ENCODE results near the gene MPHOSPH6. TPM values are rescaled to one million over a fixed set of nuclear protein-coding genes. Genes with fewer than 3 reads are reported as not detected.
"Not testable (repeated sequence)": the region's sequence is repeated elsewhere in the genome, so short reads cannot be mapped to it uniquely, and the experiment has no call there.

Gene MPHOSPH6
- total and polyA plus RNA-seq, 8 donors = 1.9 to 15.3 (median 6.9) TPM

- 82 to 93% methylated on average over 2 of the region's 2 CpGs for WGBS, 2 donors
- Histone ChIP-seq H3K27ac (no peak overlapping the region), H3K4me3 (no peak overlapping the region), H3K9me3 (no peaks in the 10 kb centered on the region), H3K36me3 (no peaks in the 10 kb centered on the region), H3K4me1 (no peaks in the 10 kb centered on the region), H3K27me3 (no peaks in the 10 kb centered on the region)
- DNase-seq = no peak
- no peak for ATAC-seq
- intact Hi-C loops (cut with DNase I) = no loop called here
- TF ChIP-seq CTCF (IDR thresholded peaks at IDR 0.05) = no peak
- no peak for FAIRE-seq
These were observed 51.3 kb downstream of the MPHOSPH6 start for GRCh38 chr16:82118749-82119148.

GRCh38 chr16:82116535-82116934 lies 53.5 kb downstream of the MPHOSPH6 start:
- H3K4me3 ChIP-seq = no peak overlapping the region
- no peak for FAIRE-seq
- WGBS, 2 donors = 41 to 70% methylated on average over 1 of the region's 1 CpG
- no peak overlapping the region for H3K27ac ChIP-seq
- no peak for TF ChIP-seq CTCF (IDR thresholded peaks at IDR 0.05)
- no peak for DNase-seq
- ATAC-seq = no peak
- no peaks in the 10 kb centered on the region for H3K4me1 ChIP-seq
- intact Hi-C loops (cut with DNase I) = no loop called here
- no peaks in the 10 kb centered on the region for H3K9me3 ChIP-seq
- H3K36me3 ChIP-seq = no peaks in the 10 kb centered on the region
- no peaks in the 10 kb centered on the region for H3K27me3 ChIP-seq

- no peak for FAIRE-seq
- no peak for ATAC-seq
- TF ChIP-seq CTCF (IDR thresholded peaks at IDR 0.05) = no peak
- Histone ChIP-seq H3K27ac (no peak overlapping the region), H3K9me3 (no peaks in the 10 kb centered on the region), H3K36me3 (no peaks in the 10 kb centered on the region), H3K4me1 (no peaks in the 10 kb centered on the region), H3K27me3 (no peaks in the 10 kb centered on the region), H3K4me3 (no peak overlapping the region)
- WGBS, 2 donors = 52 to 68% methylated on average over 3 of the region's 3 CpGs
- intact Hi-C loops (cut with DNase I) = no loop called here
- DNase-seq = no peak
These were observed 56.3 kb downstream of the MPHOSPH6 start for GRCh38 chr16:82113741-82114140.

GRCh38 chr16:82111944-82112343 lies 58.1 kb downstream of the MPHOSPH6 start:
- TF ChIP-seq CTCF (IDR thresholded peaks at IDR 0.05) = no peak
- no peak for ATAC-seq
- Histone ChIP-seq H3K36me3 (no peaks in the 10 kb centered on the region), H3K4me3 (no peak overlapping the region), H3K27ac (no peak overlapping the region), H3K4me1 (no peaks in the 10 kb centered on the region), H3K9me3 (no peaks in the 10 kb centered on the region), H3K27me3 (no peaks in the 10 kb centered on the region)
- DNase-seq = no peak
- 52 to 63% methylated on average over 2 of the region's 2 CpGs for WGBS, 2 donors
- no peak for FAIRE-seq
- intact Hi-C loops (cut with DNase I) = no loop called here

- ATAC-seq; H3K36me3 ChIP-seq; H3K4me1 ChIP-seq; FAIRE-seq; H3K27ac ChIP-seq; H3K9me3 ChIP-seq; DNase-seq; H3K27me3 ChIP-seq; intact Hi-C loops (cut with DNase I); H3K4me3 ChIP-seq: not testable (repeated sequence)
- WGBS, 2 donors = 53 to 67% methylated on average over 3 of the region's 3 CpGs
These were observed 60.8 kb downstream of the MPHOSPH6 start for GRCh38 chr16:82109266-82109665.

GRCh38 chr16:82108774-82109173 lies 61.2 kb downstream of the MPHOSPH6 start:
- H3K4me3 ChIP-seq = no peak overlapping the region
- WGBS, 2 donors = 79 to 88% methylated on average over 6 of the region's 6 CpGs
- no peak for ATAC-seq
- no peaks in the 10 kb centered on the region for H3K4me1 ChIP-seq
- H3K27ac ChIP-seq = no peak overlapping the region
- no peak for TF ChIP-seq CTCF (IDR thresholded peaks at IDR 0.05)
- no peak for FAIRE-seq
- no peak for DNase-seq
- no peaks in the 10 kb centered on the region for H3K9me3 ChIP-seq
- H3K27me3 ChIP-seq = no peaks in the 10 kb centered on the region
- H3K36me3 ChIP-seq = no peaks in the 10 kb centered on the region
- intact Hi-C loops (cut with DNase I) = no loop called here
